Neutrophil (primary cell): ENCODE data around the gene RIPOR2.

Experiments used
- H3K27ac ChIP-seq: fragments of 200-600 bp; sonication (generic); 2 replicates; pipeline ENCODE4 v1.5.1; 2016; ENCODE audit warnings: mild to moderate bottlenecking, moderate library complexity
- H3K27me3 ChIP-seq: fragments of 200-600 bp; sonication (generic); 2 replicates; pipeline ENCODE4 v1.6.0; 2016; ENCODE audit warnings: mild to moderate bottlenecking
- H3K36me3 ChIP-seq: fragments of 200-600 bp; sonication (generic); 2 replicates; pipeline ENCODE4 v1.5.1; 2017
- H3K4me1 ChIP-seq, 2 experiments: fragments of 200-600 bp in 1 of 2; sonication (generic) in 1 of 2; 1 replicate in 1 of 2; 2 replicates in 1 of 2; pipeline versions ENCODE4 v1.5.1 to v1.6.1; 2013 to 2016; ENCODE audit warnings: low read depth in 1 of 2, low read length in 1 of 2, mild to moderate bottlenecking in 1 of 2, moderate library complexity in 1 of 2; ENCODE audit not compliant: control insufficient read depth in 1 of 2, insufficient read depth in 1 of 2
- H3K4me3 ChIP-seq, 2 experiments: fragments of 200-600 bp in 1 of 2; sonication (generic) in 1 of 2; 1 replicate in 1 of 2; 2 replicates in 1 of 2; pipeline ENCODE4 v1.5.1; 2013 to 2016; ENCODE audit warnings: low read depth in 1 of 2, low read length in 1 of 2, mild to moderate bottlenecking in 1 of 2, moderate library complexity in 1 of 2
- H3K9me3 ChIP-seq: fragments of 200-600 bp; sonication (generic); 2 replicates; pipeline ENCODE4 v1.5.1; 2016
- CTCF ChIP-seq: fragments of 200-600 bp; sonication (generic); IDR thresholded peaks from 2 replicates; pipeline ENCODE4 v1.5.1; 2016; ENCODE audit warnings: antibody characterized with exemption

Gene RIPOR2

GRCh38 chr6:24763578-24763977 lies 172.2 kb downstream of the RIPOR2 start:
- Histone ChIP-seq H3K36me3 (no peaks in the 10 kb centered on the region), H3K4me3 (no peak overlapping the region), H3K27ac (no peak overlapping the region), H3K27me3 (no peaks in the 10 kb centered on the region), H3K4me1 (no peaks in the 10 kb centered on the region), H3K9me3 (no peaks in the 10 kb centered on the region)
- TF ChIP-seq CTCF, result no peak

- Histone ChIP-seq H3K36me3 (no peaks in the 10 kb centered on the region), H3K9me3 (no peaks in the 10 kb centered on the region), H3K4me1 (peaks cover 0 to 4% of the 10 kb centered on the region in 2 experiments), H3K27me3 (no peaks in the 10 kb centered on the region), H3K27ac (no peak overlapping the region), H3K4me3 (no peak overlapping the region)
- no peak for TF ChIP-seq CTCF
These were observed 173.9 kb downstream of the RIPOR2 start for GRCh38 chr6:24761851-24762250.

- Histone ChIP-seq H3K9me3 (no peaks in the 10 kb centered on the region), H3K36me3 (no peaks in the 10 kb centered on the region), H3K4me1 (peaks cover 0 to 4% of the 10 kb centered on the region in 2 experiments), H3K4me3 (no peak overlapping the region), H3K27me3 (no peaks in the 10 kb centered on the region), H3K27ac (no peak overlapping the region)
- TF ChIP-seq CTCF, result no peak
These were observed 174.4 kb downstream of the RIPOR2 start for GRCh38 chr6:24761193-24761835.

DNA sequence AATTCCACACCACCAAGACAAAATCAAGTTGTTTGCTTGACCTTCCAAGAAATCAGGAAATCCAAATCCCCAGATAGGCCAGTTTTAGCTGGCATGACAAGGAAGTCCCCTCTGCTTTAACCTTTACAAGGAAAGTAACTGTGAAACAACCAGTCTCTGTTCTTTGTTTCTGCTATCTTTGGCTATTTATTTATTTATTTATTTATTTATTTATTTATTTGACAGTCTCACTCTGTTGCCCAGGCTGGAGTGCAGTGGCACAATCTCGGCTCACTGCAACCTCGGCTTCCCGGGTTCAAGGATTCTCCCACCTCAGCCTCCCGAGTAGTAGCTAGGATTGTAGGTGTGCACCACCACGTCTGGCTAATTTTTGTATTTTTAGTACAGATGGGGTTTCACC lies 175.6 kb downstream of the RIPOR2 start:
- no peak overlapping the region for H3K27ac ChIP-seq
- no peak overlapping the region for H3K4me3 ChIP-seq
- H3K9me3 ChIP-seq, result no peaks in the 10 kb centered on the region
- no peaks in the 10 kb centered on the region for H3K36me3 ChIP-seq
- H3K4me1 ChIP-seq, result peaks cover 0 to 4% of the 10 kb centered on the region in 2 experiments
- no peaks in the 10 kb centered on the region for H3K27me3 ChIP-seq
- TF ChIP-seq CTCF, result no peak

DNA sequence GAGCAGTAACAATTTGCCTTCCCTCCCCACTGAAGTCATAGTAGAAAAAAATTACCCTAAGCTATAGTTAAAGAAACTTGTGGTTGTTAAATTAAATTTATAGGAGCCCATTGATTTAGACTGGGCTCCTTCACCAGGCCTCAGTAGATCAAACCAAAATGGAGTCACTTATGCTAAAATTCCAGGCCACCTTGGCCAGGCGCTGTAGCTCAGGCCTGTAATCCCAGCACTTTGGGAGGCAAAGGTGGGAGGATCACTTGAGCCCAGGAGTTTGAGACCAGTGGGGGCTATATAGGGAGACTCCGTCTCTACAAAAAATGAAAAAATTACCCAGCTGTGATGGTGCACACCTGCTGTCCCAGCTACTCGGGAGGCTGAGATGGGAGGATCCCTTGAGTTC lies 176.0 kb downstream of the RIPOR2 start:
- Histone ChIP-seq H3K9me3 (no peaks in the 10 kb centered on the region), H3K4me3 (no peak overlapping the region)

More for the DNA sequence above, 176.0 kb downstream of the RIPOR2 start:
- H3K36me3 ChIP-seq, result no peaks in the 10 kb centered on the region
- no peak for TF ChIP-seq CTCF
- no peaks in the 10 kb centered on the region for H3K27me3 ChIP-seq
- peaks cover 0 to 4% of the 10 kb centered on the region in 2 experiments for H3K4me1 ChIP-seq
- H3K27ac ChIP-seq, result no peak overlapping the region
